Neural cell (in vitro differentiated cells): ENCODE results near the gene LDLRAD4. TPM values are rescaled to one million over a fixed set of nuclear protein-coding genes. Genes with fewer than 3 reads are reported as not detected.

Source experiments
- H2AFZ ChIP-seq: fragments of 200-600, 300-800 bp; sonication (generic), shearing (Covaris generic); 2 replicates; pipeline ENCODE4 v1.6.0; 2014; ENCODE audit warnings: low read depth, mild to moderate bottlenecking, antibody characterized with exemption, low read length, moderate library complexity
- H3F3A ChIP-seq: fragments of 200-600 bp; shearing (Covaris generic); 2 replicates; pipeline ENCODE4 v1.6.1; 2016; ENCODE audit warnings: mild to moderate bottlenecking, moderate library complexity, mixed read lengths, antibody characterized with exemption, low read length; ENCODE audit not compliant: insufficient read depth, poor library complexity, severe bottlenecking
- H3K27ac ChIP-seq: fragments of 200-600, 300-800 bp; sonication (generic), shearing (Covaris generic); 2 replicates; pipeline ENCODE4 v1.5.1; 2014; ENCODE audit warnings: mild to moderate bottlenecking, low read length, moderate library complexity
- H3K27me3 ChIP-seq: fragments of 300-800, 200-600 bp; sonication (generic), shearing (Covaris generic); 2 replicates; pipeline ENCODE4 v1.6.0; 2014; ENCODE audit warnings: mild to moderate bottlenecking, low read depth, low read length, moderate library complexity; ENCODE audit not compliant: insufficient read depth
- H3K36me3 ChIP-seq: fragments of 300-800, 200-600 bp; sonication (generic), shearing (Covaris generic); 2 replicates; pipeline ENCODE4 v1.5.1; 2014; ENCODE audit warnings: mild to moderate bottlenecking, antibody characterized with exemption, low read length, moderate library complexity; ENCODE audit not compliant: insufficient read depth
- H3K4me2 ChIP-seq: fragments of 300-800, 200-600 bp; sonication (generic), shearing (Covaris generic); 2 replicates; pipeline ENCODE4 v1.6.0; 2014; ENCODE audit warnings: mild to moderate bottlenecking, low read length
- H3K4me3 ChIP-seq: fragments of 300-800, 200-600 bp; sonication (generic), shearing (Covaris generic); 2 replicates; pipeline ENCODE4 v1.5.1; 2014; ENCODE audit warnings: mild to moderate bottlenecking, low read length, moderate library complexity
- H3K79me2 ChIP-seq: fragments of 200-600 bp; shearing (Covaris generic); replicated peaks from 2 replicates; pipeline ENCODE4 v1.6.0; 2014; ENCODE audit warnings: mild to moderate bottlenecking, low read length, moderate library complexity; ENCODE audit not compliant: insufficient read depth
- H3K9ac ChIP-seq: fragments of 300-800, 200-600 bp; sonication (generic), shearing (Covaris generic); 2 replicates; pipeline ENCODE4 v1.6.1; 2016; ENCODE audit warnings: mild to moderate bottlenecking, low read length, mixed read lengths
- H3K9me2 ChIP-seq: fragments of 200-600 bp; shearing (Covaris generic); 2 replicates; pipeline ENCODE4 v1.6.1; 2016; ENCODE audit warnings: mild to moderate bottlenecking, low read length, mixed read lengths; ENCODE audit not compliant: insufficient read depth
- H3K9me3 ChIP-seq: fragments of 200-600, 300-800 bp; sonication (generic), shearing (Covaris generic); 2 replicates; pipeline ENCODE4 v1.6.1; 2016; ENCODE audit warnings: mild to moderate bottlenecking, mixed run types, low read length, moderate library complexity, mixed read lengths
- H4K20me1 ChIP-seq: fragments of 200-600 bp; shearing (Covaris generic); 2 replicates; pipeline ENCODE4 v1.6.1; 2016; ENCODE audit warnings: mild to moderate bottlenecking, mixed run types; ENCODE audit not compliant: insufficient read depth
- CTCF ChIP-seq: fragments of 450-650 bp; IDR thresholded peaks from 2 replicates; pipeline ENCODE4 v1.5.1; 2014; ENCODE audit warnings: antibody characterized with exemption, mild to moderate bottlenecking, moderate library complexity; ENCODE audit not compliant: poor library complexity, severe bottlenecking
- EP300 ChIP-seq: fragments of 450-650 bp; conservative IDR thresholded peaks from 2 replicates; pipeline ENCODE4 v1.6.1; 2014; ENCODE audit warnings: antibody characterized with exemption, mild to moderate bottlenecking, moderate library complexity; ENCODE audit not compliant: poor library complexity, severe bottlenecking
- EZH2 ChIP-seq: fragments of 200-600, 300-800 bp; shearing (Covaris generic), sonication (generic); IDR thresholded peaks from 2 replicates; pipeline ENCODE4 v1.6.1; 2014; ENCODE audit warnings: antibody characterized with exemption, low read length, borderline replicate concordance, mild to moderate bottlenecking; ENCODE audit not compliant: insufficient read depth, poor library complexity, severe bottlenecking
- MXI1 ChIP-seq: fragments of 450-650 bp; conservative IDR thresholded peaks from 2 replicates; pipeline ENCODE4 v1.6.1; 2014; ENCODE audit warnings: antibody characterized with exemption, mild to moderate bottlenecking; ENCODE audit not compliant: poor library complexity, severe bottlenecking
- POLR2AphosphoS5 ChIP-seq: IDR thresholded peaks from 2 replicates; pipeline ENCODE4 v1.6.1; 2012
- RAD21 ChIP-seq: fragments of 450-650 bp; conservative IDR thresholded peaks from 2 replicates; pipeline ENCODE4 v1.6.1; 2014; ENCODE audit warnings: antibody characterized with exemption, mild to moderate bottlenecking, moderate library complexity
- REST ChIP-seq: IDR thresholded peaks from 2 replicates; pipeline ENCODE4 v1.6.1; 2012; ENCODE audit warnings: borderline replicate concordance
- SMC3 ChIP-seq: fragments of 450-650 bp; conservative IDR thresholded peaks from 2 replicates; pipeline ENCODE4 v1.6.1; 2014; ENCODE audit warnings: antibody characterized with exemption, mild to moderate bottlenecking, moderate library complexity; ENCODE audit not compliant: poor library complexity
- TAF1 ChIP-seq: IDR thresholded peaks from 2 replicates; pipeline ENCODE4 v1.6.1; 2012; ENCODE audit warnings: low read depth
- polyA plus RNA-seq: library from polyadenylated mRNA; depleted of rRNA; stranded (reverse); fragments of >200 nt; gene quantifications from 2 replicates; pipeline ENCODE4 v1.2.3, GENCODE V29; 2014

LDLRAD4 gene
- polyA plus RNA-seq, 1 donor from 2014 or later = 3.7 TPM

- Histone ChIP-seq H3K79me2 (no peaks in the 10 kb centered on the region), H3K4me3 (no peak overlapping the region), H3K27me3 (no peaks in the 10 kb centered on the region), H3K27ac (no peak overlapping the region), H3F3A (peaks cover 3% of the 10 kb centered on the region), H3K9me3 (no peaks in the 10 kb centered on the region), H3K36me3 (no peaks in the 10 kb centered on the region), H3K4me2 (no peak overlapping the region), H3K9me2 (no peaks in the 10 kb centered on the region), H4K20me1 (no peaks in the 10 kb centered on the region), H3K9ac (no peak overlapping the region), H2AFZ (no peak overlapping the region)
- TF ChIP-seq REST (no peak), TAF1 (no peak), SMC3 (no peak), MXI1 (no peak), CTCF (no peak), POLR2AphosphoS5 (no peak), RAD21 (no peak), EP300 (no peak), EZH2 (no peak)
These were observed 232.6 kb downstream of the LDLRAD4 start for GRCh38 chr18:13451213-13451540.

GRCh38 chr18:13451661-13452387 is 233.3 kb downstream of the LDLRAD4 start:
- Histone ChIP-seq H3K4me3 (no peak overlapping the region), H3K27me3 (no peaks in the 10 kb centered on the region), H4K20me1 (no peaks in the 10 kb centered on the region), H3K4me2 (no peak overlapping the region), H3K9me3 (no peaks in the 10 kb centered on the region), H3K27ac (no peak overlapping the region), H3K9ac (no peak overlapping the region), H2AFZ (no peak overlapping the region), H3K36me3 (no peaks in the 10 kb centered on the region), H3K9me2 (no peaks in the 10 kb centered on the region), H3K79me2 (no peaks in the 10 kb centered on the region), H3F3A (peaks cover 3% of the 10 kb centered on the region)
- TF ChIP-seq TAF1 = no peak
- no peak for TF ChIP-seq SMC3
- no peak for TF ChIP-seq EZH2
- TF ChIP-seq RAD21 = no peak
- TF ChIP-seq CTCF = no peak
- TF ChIP-seq MXI1 = no peak
- TF ChIP-seq REST = no peak
- TF ChIP-seq POLR2AphosphoS5 = no peak
- TF ChIP-seq EP300 = no peak
